Brain microvascular endothelial cell (primary cell): ENCODE results near the gene AKAP3.

Experiments
- DNase-seq: peaks from one replicate; pipeline ENCODE4 v3.0.0-alpha.2; 2020
- H3K27ac ChIP-seq: fragments of 250-450 bp; sonication (Bioruptor Pico); 2 replicates; pipeline ENCODE4 v1.5.1; 2020; ENCODE audit warnings: mild to moderate bottlenecking, moderate library complexity
- H3K27me3 ChIP-seq: fragments of 250-450 bp; sonication (Bioruptor Pico); replicated peaks from 2 replicates; pipeline ENCODE4 v1.5.1; 2020; ENCODE audit warnings: mild to moderate bottlenecking
- H3K36me3 ChIP-seq: fragments of 250-450 bp; sonication (Bioruptor Pico); replicated peaks from 2 replicates; pipeline ENCODE4 v1.5.1; 2020; ENCODE audit warnings: mild to moderate bottlenecking
- H3K4me3 ChIP-seq: 2 replicates; pipeline ENCODE4 v1.5.1; 2011; ENCODE audit warnings: low read depth, mild to moderate bottlenecking, control low read depth, low read length, moderate library complexity
- CTCF ChIP-seq: IDR thresholded peaks from 2 replicates; pipeline ENCODE4 v1.5.1; 2011; ENCODE audit warnings: low read depth, mild to moderate bottlenecking, moderate library complexity, low read length, control low read depth, inconsistent platforms; ENCODE audit errors: missing control alignments
- in situ Hi-C: cut with HindIII; loops from 2 replicates; pipeline ENCODE4 v1.10.0; 2017; ENCODE audit warnings: low sequenced_read_pairs, low pct_ligation_motif_present

The AKAP3 gene

GRCh38 chr12:4569261-4569660 lies 79.6 kb downstream of the AKAP3 start:
- Histone ChIP-seq H3K27me3 (no peaks in the 10 kb centered on the region), H3K27ac (no peak overlapping the region), H3K4me3 (no peak overlapping the region), H3K36me3 (no peaks in the 10 kb centered on the region)
- no peak for TF ChIP-seq CTCF
- DNase-seq = no peak
- in situ Hi-C loops = no loop called here

- TF ChIP-seq CTCF = no peak
- no peak overlapping the region for H3K4me3 ChIP-seq
- in situ Hi-C loops = no loop called here
- H3K36me3 ChIP-seq = no peaks in the 10 kb centered on the region
- H3K27me3 ChIP-seq = no peaks in the 10 kb centered on the region
- DNase-seq = no peak
- H3K27ac ChIP-seq = no peak overlapping the region
These were observed 81.6 kb downstream of the AKAP3 start for GRCh38 chr12:4567073-4567881.

GRCh38 chr12:4566474-4566873 lies 82.4 kb downstream of the AKAP3 start:
- H3K4me3 ChIP-seq = no peak overlapping the region
- in situ Hi-C loops = no loop called here
- no peak for DNase-seq
- no peaks in the 10 kb centered on the region for H3K27me3 ChIP-seq
- H3K36me3 ChIP-seq = no peaks in the 10 kb centered on the region
- H3K27ac ChIP-seq = no peak overlapping the region
- TF ChIP-seq CTCF = no peak
